Stimulated activated CD8-positive, alpha-beta memory T cell treated with anti-CD3 and anti-CD28 coated beads, Interleukin-15, amount 100 ng/mL, for 48 hours (primary cell): ENCODE results near the gene MPRIP.
"Not testable (repeated sequence)": the region's sequence is repeated elsewhere in the genome, so short reads cannot be mapped to it uniquely, and the experiment has no call there.

Experiments used
- DNase-seq, 2 donors: peaks; one replicate each; pipeline ENCODE4 v3.0.0-alpha.2; 2020; ENCODE audit warnings: low read depth in 2 of 2

The MPRIP gene

GRCh38 chr17:17011043-17011907, 31.0 kb upstream of the MPRIP start:
- DNase-seq = not testable (repeated sequence)

GRCh38 chr17:17013828-17014747, 28.2 kb upstream of the MPRIP start:
- not testable (repeated sequence) for DNase-seq

- DNase-seq = not testable (repeated sequence)
These were observed 27.5 kb upstream of the MPRIP start for GRCh38 chr17:17014748-17015124.

GRCh38 chr17:17015230-17015629, 27.0 kb upstream of the MPRIP start:
- no peak for DNase-seq

- not testable (repeated sequence) for DNase-seq
These were observed 25.8 kb upstream of the MPRIP start for GRCh38 chr17:17016199-17017197.

GRCh38 chr17:17017343-17018014, 24.8 kb upstream of the MPRIP start:
- DNase-seq = no peak

GRCh38 chr17:17018021-17018441, 24.2 kb upstream of the MPRIP start:
- no peak for DNase-seq

- DNase-seq = no peak
These were observed 23.4 kb upstream of the MPRIP start for GRCh38 chr17:17018612-17019429.

- no peak for DNase-seq
These were observed 22.9 kb upstream of the MPRIP start for GRCh38 chr17:17019430-17019762.

- DNase-seq = no peak
These were observed 22.3 kb upstream of the MPRIP start for GRCh38 chr17:17019891-17020456.

GRCh38 chr17:17020821-17021193, 21.4 kb upstream of the MPRIP start:
- DNase-seq = no peak

- no peak for DNase-seq
These were observed 20.9 kb upstream of the MPRIP start for GRCh38 chr17:17021194-17021863.

GRCh38 chr17:17022011-17022410, 20.2 kb upstream of the MPRIP start:
- no peak for DNase-seq

- DNase-seq = no peak
These were observed 19.8 kb upstream of the MPRIP start for GRCh38 chr17:17022456-17022855.

- DNase-seq = no peak
These were observed 17.4 kb upstream of the MPRIP start for GRCh38 chr17:17024778-17025300.

- DNase-seq = no peak
These were observed 16.6 kb upstream of the MPRIP start for GRCh38 chr17:17025621-17026020.

- DNase-seq = no peak
These were observed 16.1 kb upstream of the MPRIP start for GRCh38 chr17:17026163-17026562.

- no peak for DNase-seq
These were observed 14.7 kb upstream of the MPRIP start for GRCh38 chr17:17027442-17028058.
